ENCODE measurements around the gene CCSER1. TPM values are rescaled to one million over a fixed set of nuclear protein-coding genes. Genes with fewer than 3 reads are reported as not detected.
"Not testable (repeated sequence)": the region's sequence is repeated elsewhere in the genome, so short reads cannot be mapped to it uniquely, and the experiment has no call there.

CCSER1 gene
- total RNA-seq, 1 donor from 2014 or later, result not detected

DNA sequence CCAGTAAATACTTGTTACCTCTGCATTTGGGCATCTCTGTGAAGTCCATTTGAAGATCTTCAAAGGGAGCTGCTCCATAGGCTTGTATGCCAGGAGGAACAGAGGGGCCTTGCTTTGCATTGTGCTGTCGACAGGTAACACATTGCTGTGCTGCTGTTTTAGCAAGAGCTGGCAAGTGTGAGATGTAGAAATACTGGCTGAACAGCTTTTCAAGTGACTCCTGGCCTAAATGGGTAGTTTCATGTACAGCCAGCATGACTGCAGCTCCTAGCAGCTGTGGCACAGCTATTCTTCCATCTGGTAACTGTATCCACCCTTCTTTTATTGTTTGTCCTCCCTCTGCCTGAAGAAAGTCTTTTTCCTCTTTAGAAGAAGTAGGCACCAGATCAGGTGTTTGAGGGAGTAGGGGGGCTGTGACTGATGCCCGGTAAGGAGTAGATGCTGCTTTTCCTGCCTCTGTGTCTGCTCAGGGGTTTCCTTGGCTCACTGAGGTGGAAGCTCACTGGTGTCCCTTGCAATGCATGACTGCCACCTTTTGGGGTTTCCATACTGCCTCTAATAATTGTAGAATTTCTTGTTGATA, 965.3 kb downstream of the CCSER1 start:
- no peak for DNase-seq (ENCODE audit: low spot score)
- Mint-ChIP-seq H3K4me1 (ENCODE audit: low read depth) (no peaks in the 10 kb centered on the region), H3K9me3 (ENCODE audit: low read depth) (no peaks in the 10 kb centered on the region), H3K4me3 (ENCODE audit: unreplicated experiment) (no peak overlapping the region), H3K36me3 (ENCODE audit: low read depth) (no peaks in the 10 kb centered on the region), H3K27me3 (ENCODE audit: low read depth) (no peaks in the 10 kb centered on the region), H3K27ac (ENCODE audit: unreplicated experiment) (no peak overlapping the region)
- TF ChIP-seq, protein P1, sequence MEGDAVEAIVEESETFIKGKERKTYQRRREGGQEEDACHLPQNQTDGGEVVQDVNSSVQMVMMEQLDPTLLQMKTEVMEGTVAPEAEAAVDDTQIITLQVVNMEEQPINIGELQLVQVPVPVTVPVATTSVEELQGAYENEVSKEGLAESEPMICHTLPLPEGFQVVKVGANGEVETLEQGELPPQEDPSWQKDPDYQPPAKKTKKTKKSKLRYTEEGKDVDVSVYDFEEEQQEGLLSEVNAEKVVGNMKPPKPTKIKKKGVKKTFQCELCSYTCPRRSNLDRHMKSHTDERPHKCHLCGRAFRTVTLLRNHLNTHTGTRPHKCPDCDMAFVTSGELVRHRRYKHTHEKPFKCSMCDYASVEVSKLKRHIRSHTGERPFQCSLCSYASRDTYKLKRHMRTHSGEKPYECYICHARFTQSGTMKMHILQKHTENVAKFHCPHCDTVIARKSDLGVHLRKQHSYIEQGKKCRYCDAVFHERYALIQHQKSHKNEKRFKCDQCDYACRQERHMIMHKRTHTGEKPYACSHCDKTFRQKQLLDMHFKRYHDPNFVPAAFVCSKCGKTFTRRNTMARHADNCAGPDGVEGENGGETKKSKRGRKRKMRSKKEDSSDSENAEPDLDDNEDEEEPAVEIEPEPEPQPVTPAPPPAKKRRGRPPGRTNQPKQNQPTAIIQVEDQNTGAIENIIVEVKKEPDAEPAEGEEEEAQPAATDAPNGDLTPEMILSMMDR (IDR thresholded peaks at IDR 0.05), result peak; percentile 31

DNA sequence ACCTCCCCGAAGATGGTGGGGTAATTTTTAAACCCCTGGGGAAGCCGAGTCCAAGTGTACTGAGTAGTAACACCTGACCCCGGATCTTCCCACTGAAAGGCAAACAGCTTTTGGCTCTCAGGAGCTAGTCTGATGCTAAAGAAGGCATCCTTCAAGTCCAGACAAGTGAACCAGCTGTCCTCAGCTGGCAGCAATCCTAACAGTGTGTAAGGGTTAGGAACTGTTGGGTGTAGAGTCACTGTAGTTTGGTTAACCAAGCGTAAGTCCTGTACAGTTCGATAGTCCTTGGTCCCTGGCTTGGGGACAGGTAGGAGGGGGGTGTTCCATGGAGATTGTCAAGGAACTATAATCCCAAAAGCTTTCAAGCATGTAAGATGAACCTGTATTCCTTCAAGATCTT, 967.0 kb downstream of the CCSER1 start:
- not testable (repeated sequence) for H3K27me3 Mint-ChIP-seq (ENCODE audit: low read depth); H3K9me3 Mint-ChIP-seq (ENCODE audit: low read depth); H3K4me3 Mint-ChIP-seq (ENCODE audit: unreplicated experiment); DNase-seq (ENCODE audit: low spot score); H3K27ac Mint-ChIP-seq (ENCODE audit: unreplicated experiment); H3K4me1 Mint-ChIP-seq (ENCODE audit: low read depth); H3K36me3 Mint-ChIP-seq (ENCODE audit: low read depth)

DNA sequence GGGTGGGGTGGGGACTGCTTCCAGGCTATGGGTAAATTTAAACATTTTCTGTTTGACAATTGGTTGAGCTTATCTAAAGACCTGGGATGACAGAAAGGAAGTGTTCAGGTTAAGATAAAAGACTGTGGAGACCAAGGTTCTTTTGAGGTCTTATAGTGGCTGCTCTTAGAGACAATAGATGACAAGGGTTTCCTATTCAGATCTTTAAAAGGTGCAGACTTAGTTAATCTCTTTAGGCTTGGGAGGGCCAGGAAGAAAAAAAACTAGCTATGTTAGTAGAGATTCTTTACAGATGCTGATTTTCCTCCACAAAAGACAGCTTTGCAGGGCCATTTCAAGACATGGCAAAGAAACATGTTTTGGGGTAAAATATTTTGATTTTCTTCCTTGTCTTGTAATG, 972.5 kb downstream of the CCSER1 start:
- Mint-ChIP-seq H3K4me3 (ENCODE audit: unreplicated experiment) (no peak overlapping the region), H3K4me1 (ENCODE audit: low read depth) (no peaks in the 10 kb centered on the region), H3K9me3 (ENCODE audit: low read depth) (peaks cover 10% of the 10 kb centered on the region), H3K36me3 (ENCODE audit: low read depth) (no peaks in the 10 kb centered on the region), H3K27me3 (ENCODE audit: low read depth) (peaks cover 1% of the 10 kb centered on the region), H3K27ac (ENCODE audit: unreplicated experiment) (no peak overlapping the region)
- TF ChIP-seq, protein P1 (IDR thresholded peaks at IDR 0.05), result no peak
- DNase-seq (ENCODE audit: low spot score), result no peak

DNA sequence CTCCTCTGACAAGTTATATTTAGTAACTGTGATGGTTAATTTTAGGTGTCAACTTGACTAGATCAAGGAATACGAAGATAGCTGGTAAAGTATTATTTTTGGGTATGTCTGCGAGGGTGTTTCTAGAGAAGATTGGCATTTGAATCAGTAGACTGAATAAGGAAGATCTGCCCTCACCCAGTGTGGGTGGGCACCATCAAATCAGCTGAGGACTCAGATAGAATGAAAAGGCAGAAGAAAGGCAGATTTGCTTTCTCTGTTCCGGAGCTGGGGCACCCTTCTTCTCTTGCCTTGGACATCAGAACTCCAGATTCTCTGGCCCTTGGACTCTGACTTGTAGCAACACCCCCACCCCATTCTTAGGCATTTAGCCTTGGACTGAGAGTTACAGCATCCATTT, 981.6 kb downstream of the CCSER1 start:
- no peak overlapping the region for H3K27ac Mint-ChIP-seq (ENCODE audit: unreplicated experiment)

DNA sequence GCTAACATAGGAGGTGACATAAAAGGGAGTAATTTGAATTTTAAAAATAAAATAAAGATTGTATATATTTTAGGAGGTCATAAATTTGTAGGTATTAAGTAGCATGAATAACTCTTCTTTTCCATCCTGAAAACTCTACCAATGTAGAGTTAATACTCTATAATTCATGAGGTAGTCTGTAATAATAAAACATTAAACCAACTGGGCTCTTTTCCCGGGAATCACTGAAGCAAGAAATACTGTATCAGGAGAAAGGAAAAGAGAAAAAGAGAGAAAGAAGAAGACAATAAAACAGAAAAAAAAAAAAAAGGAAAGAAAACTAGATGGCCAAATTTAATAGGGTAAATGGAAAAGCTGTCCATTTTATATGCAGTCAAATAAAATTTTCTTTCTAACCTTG, 984.4 kb downstream of the CCSER1 start:
- no peak overlapping the region for H3K27ac Mint-ChIP-seq (ENCODE audit: unreplicated experiment)
- TF ChIP-seq, protein P1 (IDR thresholded peaks at IDR 0.05), result no peak
- H3K27me3 Mint-ChIP-seq (ENCODE audit: low read depth), result peaks cover 4% of the 10 kb centered on the region
- DNase-seq (ENCODE audit: low spot score), result no peak
- no peaks in the 10 kb centered on the region for H3K9me3 Mint-ChIP-seq (ENCODE audit: low read depth)
- H3K4me1 Mint-ChIP-seq (ENCODE audit: low read depth), result no peaks in the 10 kb centered on the region
- no peak overlapping the region for H3K4me3 Mint-ChIP-seq (ENCODE audit: unreplicated experiment)
- no peaks in the 10 kb centered on the region for H3K36me3 Mint-ChIP-seq (ENCODE audit: low read depth)

More for the DNA sequence above, 981.6 kb downstream of the CCSER1 start:
- H3K4me3 Mint-ChIP-seq (ENCODE audit: unreplicated experiment), result no peak overlapping the region
- peaks cover 4% of the 10 kb centered on the region for H3K27me3 Mint-ChIP-seq (ENCODE audit: low read depth)
- TF ChIP-seq, protein P1 (IDR thresholded peaks at IDR 0.05), result no peak
- no peaks in the 10 kb centered on the region for H3K4me1 Mint-ChIP-seq (ENCODE audit: low read depth)
- H3K9me3 Mint-ChIP-seq (ENCODE audit: low read depth), result peaks cover 11% of the 10 kb centered on the region
- DNase-seq (ENCODE audit: low spot score), result no peak
- no peaks in the 10 kb centered on the region for H3K36me3 Mint-ChIP-seq (ENCODE audit: low read depth)

DNA sequence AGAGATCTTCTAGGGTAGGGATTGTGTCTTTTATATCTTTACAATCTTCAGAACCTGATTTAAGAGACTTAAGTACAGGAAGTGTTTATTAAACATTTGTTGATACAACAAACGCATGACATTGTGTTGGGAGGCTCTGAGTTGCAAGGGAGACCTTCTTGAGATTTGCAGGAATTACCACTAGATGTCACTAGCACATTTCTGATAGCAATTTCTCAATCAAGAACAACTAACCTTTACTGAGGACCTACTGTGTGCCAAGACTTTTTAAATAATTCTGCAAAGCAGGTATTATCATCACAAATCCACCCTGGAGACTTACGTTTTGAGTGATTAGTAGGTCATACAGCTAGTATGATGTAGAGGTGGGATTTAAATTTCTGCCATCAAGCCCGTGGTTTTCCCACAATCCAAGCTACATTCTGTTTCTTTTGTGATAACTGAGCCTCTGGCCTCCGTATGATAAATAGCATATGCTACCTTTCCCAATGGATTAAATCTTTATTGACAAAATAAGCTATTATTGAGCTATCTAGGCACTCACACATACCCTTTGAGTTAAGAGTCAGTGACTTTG, 986.0 kb downstream of the CCSER1 start:
- no peak overlapping the region for H3K27ac Mint-ChIP-seq (ENCODE audit: unreplicated experiment)
- no peak overlapping the region for H3K4me3 Mint-ChIP-seq (ENCODE audit: unreplicated experiment)
- no peaks in the 10 kb centered on the region for H3K36me3 Mint-ChIP-seq (ENCODE audit: low read depth)
- peaks cover 5% of the 10 kb centered on the region for H3K27me3 Mint-ChIP-seq (ENCODE audit: low read depth)
- H3K9me3 Mint-ChIP-seq (ENCODE audit: low read depth), result no peaks in the 10 kb centered on the region
- H3K4me1 Mint-ChIP-seq (ENCODE audit: low read depth), result no peaks in the 10 kb centered on the region
- TF ChIP-seq, protein P1 (IDR thresholded peaks at IDR 0.05), result peak; percentile 87
- DNase-seq (ENCODE audit: low spot score), result no peak
